HepG2 (cell line): ENCODE data around the gene YTHDF1. TPM values are rescaled to one million over a fixed set of nuclear protein-coding genes. Genes with fewer than 3 reads are reported as not detected.

Experiments
- ATAC-seq: fragments of 200-7000 bp; cut with Tn5 transposase; 3 replicates; pipeline ENCODE4 v1.9.1; 2020; ENCODE audit warnings: mild to moderate bottlenecking, moderate library complexity
- BruUV-seq: library from RNA; stranded (reverse); fragments of 400-500 nt; replicated peaks from 2 replicates; lab custom pipeline; 2021; lab: Mats Ljungman, UMichigan
- CTCF ChIA-PET: fragments of 300-600 bp; formaldehyde crosslinking; extraction: SDS; loops from one replicate; lab custom pipeline; 2021; ENCODE audit warnings: low total read pairs, inconsistent platforms, low intra/inter-chr PET ratio; lab: Yijun Ruan, JAX
- POLR2A ChIA-PET: fragments of 350-600 bp; sonication (Branson Sonifier 250); formaldehyde crosslinking; loops from one replicate; lab custom pipeline; 2020; ENCODE audit warnings: antibody characterized with exemption, inconsistent platforms; lab: Yijun Ruan, JAX
- DNase-seq: peaks from one replicate; pipeline ENCODE4 v3.0.0-alpha.2; 2015; ENCODE audit warnings: low spot score
- FAIRE-seq: peaks from 3 replicates; lab custom pipeline; 2011; peaks lifted over from hg19 to GRCh38; lab: Jason Lieb, UNC
- H2AFZ ChIP-seq: one replicate; pipeline ENCODE4 v1.6.1; 2011; ENCODE audit warnings: low read length, inconsistent platforms
- H3K27ac ChIP-seq: fragments of 300-600 bp; 3 replicates; pipeline ENCODE4 v1.8.0; 2011; ENCODE audit warnings: mixed run types, mild to moderate bottlenecking, mixed read lengths, low read length, inconsistent platforms; ENCODE audit not compliant: insufficient read depth; ENCODE audit errors: extremely low read length
- H3K27me3 ChIP-seq, 2 experiments: fragments of 200-600 bp in 1 of 2; 2 replicates in 1 of 2; 3 replicates in 1 of 2; pipeline versions ENCODE4 v1.6.0 to v1.8.0; 2011; ENCODE audit warnings: low read length in 2 of 2, mild to moderate bottlenecking in 2 of 2, moderate library complexity in 2 of 2, inconsistent platforms in 1 of 2; ENCODE audit not compliant: insufficient read depth in 2 of 2, control insufficient read depth in 1 of 2
- H3K36me3 ChIP-seq, 2 experiments: fragments of 200-600 bp in 1 of 2; replicated peaks in 1 of 2; 2 replicates in 1 of 2; 3 replicates in 1 of 2; pipeline versions ENCODE4 v1.5.1 to v1.8.0; 2011; ENCODE audit warnings: low read length in 2 of 2, inconsistent platforms in 1 of 2; ENCODE audit not compliant: insufficient read depth in 2 of 2, control insufficient read depth in 1 of 2
- H3K4me1 ChIP-seq: 2 replicates; pipeline ENCODE4 v1.5.1; 2012; ENCODE audit warnings: low read length, inconsistent platforms; ENCODE audit not compliant: insufficient read depth
- H3K4me2 ChIP-seq: 2 replicates; pipeline ENCODE4 v1.6.0; 2011; ENCODE audit warnings: low read depth, low read length, inconsistent platforms
- H3K4me3 ChIP-seq, 3 experiments: fragments of 200-600 bp in 1 of 3; sonication (generic), shearing (Covaris generic) in 1 of 3; replicated peaks in 1 of 3; 2 replicates each; pipeline ENCODE4 v1.5.1; 2011 to 2016; ENCODE audit warnings: low read length in 3 of 3, inconsistent platforms in 2 of 3, low read depth in 2 of 3, mild to moderate bottlenecking in 2 of 3, control low read depth in 1 of 3, mixed read lengths in 1 of 3; ENCODE audit not compliant: insufficient read depth in 1 of 3
- H3K79me2 ChIP-seq: one replicate; pipeline ENCODE4 v1.6.1; 2011; ENCODE audit warnings: low read length, inconsistent platforms; ENCODE audit not compliant: insufficient read depth
- H3K9ac ChIP-seq: 2 replicates; pipeline ENCODE4 v1.6.0; 2011; ENCODE audit warnings: mild to moderate bottlenecking, low read depth, low read length, inconsistent platforms; ENCODE audit not compliant: insufficient read depth
- H3K9me3 ChIP-seq: 2 replicates; pipeline ENCODE4 v1.5.1; 2012; ENCODE audit warnings: mild to moderate bottlenecking, low read length
- H4K20me1 ChIP-seq: 2 replicates; pipeline ENCODE4 v1.6.0; 2011; ENCODE audit warnings: inconsistent platforms, mild to moderate bottlenecking, low read length, moderate library complexity; ENCODE audit not compliant: insufficient read depth
- CCAR2 ChIP-seq: fragments of 200-400 bp; formaldehyde crosslinking; optimal IDR thresholded peaks from 2 replicates; pipeline ENCODE3; 2018; ENCODE audit warnings: low read depth, mild to moderate bottlenecking, low read length, moderate library complexity
- DMAP1 ChIP-seq: IDR thresholded peaks from 2 replicates; pipeline ENCODE4 v1.6.1; 2016
- ETV6 ChIP-seq: sonication (generic); formaldehyde crosslinking; conservative IDR thresholded peaks from 2 replicates; pipeline ENCODE4 v1.4.0; 2020; ENCODE audit warnings: missing genetic modification reagents
- EZH2 ChIP-seq: conservative IDR thresholded peaks from 2 replicates; pipeline ENCODE4 v1.6.1; 2012; ENCODE audit warnings: mild to moderate bottlenecking, low read depth, low read length, moderate library complexity
- HDAC2 ChIP-seq: sonication (generic); formaldehyde crosslinking; IDR thresholded peaks from 2 replicates; pipeline ENCODE4 v1.4.0; 2020; ENCODE audit warnings: missing genetic modification reagents
- HHEX ChIP-seq: IDR thresholded peaks from 2 replicates; pipeline ENCODE4 v1.6.1; 2016; ENCODE audit warnings: control low read depth
- IRF2 ChIP-seq: IDR thresholded peaks from 2 replicates; pipeline ENCODE4 v1.6.1; 2018; ENCODE audit warnings: missing genetic modification reagents, missing compliant biosample characterization
- JDP2 ChIP-seq: sonication (generic); formaldehyde crosslinking; IDR thresholded peaks from 2 replicates; pipeline ENCODE4 v1.8.1; 2022; ENCODE audit warnings: missing genetic modification reagents, borderline replicate concordance
- PAX8 ChIP-seq: sonication (generic); formaldehyde crosslinking; IDR thresholded peaks from 2 replicates; pipeline ENCODE4 v1.8.0; 2022; ENCODE audit warnings: mild to moderate bottlenecking, missing genetic modification reagents, borderline replicate concordance
- PCBP2 ChIP-seq: fragments of 200-400 bp; formaldehyde crosslinking; optimal IDR thresholded peaks from 2 replicates; pipeline ENCODE3; 2018; ENCODE audit warnings: low read length, low read depth; ENCODE audit not compliant: poor library complexity, severe bottlenecking
- SATB2 ChIP-seq: sonication (generic); formaldehyde crosslinking; IDR thresholded peaks from 2 replicates; pipeline ENCODE4 v1.5.0; 2020; ENCODE audit warnings: missing genetic modification reagents
- SP2 ChIP-seq: sonication (generic); formaldehyde crosslinking; IDR thresholded peaks from 2 replicates; pipeline ENCODE4 v1.5.1; 2020; ENCODE audit warnings: mild to moderate bottlenecking, missing genetic modification reagents
- ZNF136 ChIP-seq: sonication (generic); formaldehyde crosslinking; IDR thresholded peaks from 2 replicates; pipeline ENCODE4 v1.8.1; 2022; ENCODE audit warnings: low read depth, mild to moderate bottlenecking, moderate library complexity, missing genetic modification reagents
- ZNF234 ChIP-seq: sonication (generic); formaldehyde crosslinking; conservative IDR thresholded peaks from 2 replicates; pipeline ENCODE4 v1.5.1; 2020; ENCODE audit warnings: mild to moderate bottlenecking, missing genetic modification reagents
- ZNF441 ChIP-seq: sonication (generic); formaldehyde crosslinking; IDR thresholded peaks from 2 replicates; pipeline ENCODE4 v1.7.0; 2021; ENCODE audit warnings: missing genetic modification reagents, borderline replicate concordance
- ZNF446 ChIP-seq: sonication (generic); formaldehyde crosslinking; IDR thresholded peaks from 2 replicates; pipeline ENCODE4 v1.5.0; 2020; ENCODE audit warnings: mild to moderate bottlenecking, missing genetic modification reagents
- ZNF510 ChIP-seq: sonication (generic); formaldehyde crosslinking; IDR thresholded peaks from 2 replicates; pipeline ENCODE4 v1.4.0; 2020; ENCODE audit warnings: low read depth, mild to moderate bottlenecking, missing genetic modification reagents
- ZNF616 ChIP-seq: sonication (generic); formaldehyde crosslinking; IDR thresholded peaks from 2 replicates; pipeline ENCODE4 v1.5.0; 2020; ENCODE audit warnings: low read depth, mild to moderate bottlenecking, missing genetic modification reagents
- ZNF652 ChIP-seq: IDR thresholded peaks from 2 replicates; pipeline ENCODE4 v1.6.1; 2016; ENCODE audit warnings: low read depth, borderline replicate concordance
- WGBS: methylation state at CpG from one replicate; pipeline ENCODE4 v1.1.6; 2017; ENCODE audit warnings: low lambda C conversion rate; 5-methylcytosine and 5-hydroxymethylcytosine counted together
- in situ Hi-C: cut with HindIII; loops from 2 replicates; pipeline ENCODE4 v1.10.0; 2017; ENCODE audit warnings: low pct_unique_long_range_greater_than_20kb; ENCODE audit not compliant: extremely low pct_ligation_motif_present
- intact Hi-C: fragments of 100-400 bp; cut with micrococcal nuclease; formaldehyde crosslinking; loops from one replicate; pipeline ENCODE4 v1.10.0; 2022; ENCODE audit not compliant: unreplicated experiment
- polyA plus RNA-seq, 8 experiments: library from polyadenylated mRNA; depleted of rRNA in 3 of 8; stranded (reverse) in 7 of 8; unstranded in 1 of 8; fragments of >200 nt; fragmentation: Illumina TruSeq in 4 of 8; extraction: Trizol in 4 of 8; gene quantifications; 2 replicates each; pipeline versions ENCODE4 v1.2.1 to v1.2.3, GENCODE V29; 2011 to 2016; ENCODE audit warnings: low read depth in 4 of 8, missing spikeins in 1 of 8, mixed read lengths in 1 of 8; ENCODE audit not compliant: insufficient read depth in 1 of 8
- total RNA-seq, 5 experiments: library from RNA; depleted of rRNA; stranded (reverse); fragments of >200 nt; fragmentation: Illumina TruSeq; extraction: Trizol; gene quantifications; 2 replicates each; pipeline ENCODE4 v1.2.3, GENCODE V29; 2016; ENCODE audit warnings: low read depth in 1 of 5
- TF ChIP-seq, protein P1 (sequence below): sonication (generic); formaldehyde crosslinking; IDR thresholded peaks from 2 replicates; pipeline ENCODE4 v1.4.0; 2020; ENCODE audit warnings: missing genetic modification reagents
- TF ChIP-seq, protein P2 (sequence below): sonication (generic); formaldehyde crosslinking; IDR thresholded peaks from 2 replicates; pipeline ENCODE4 v1.5.1; 2020; ENCODE audit warnings: missing genetic modification reagents, mild to moderate bottlenecking, borderline replicate concordance
- TF ChIP-seq, protein P3 (sequence below): sonication (generic); formaldehyde crosslinking; conservative IDR thresholded peaks from 2 replicates; pipeline ENCODE4 v1.8.0; 2022; ENCODE audit warnings: missing genetic modification reagents
- TF ChIP-seq, protein P4 (sequence below): sonication (generic); formaldehyde crosslinking; IDR thresholded peaks from 2 replicates; pipeline ENCODE4 v1.8.0; 2022; ENCODE audit warnings: mild to moderate bottlenecking, missing genetic modification reagents, moderate library complexity

Gene YTHDF1
- total and polyA plus RNA-seq, 2 of the 13 experiments (the other 11 are each of a cell fraction or from before 2014, with no cell fraction given) = 34.5 to 37.7 TPM

DNA sequence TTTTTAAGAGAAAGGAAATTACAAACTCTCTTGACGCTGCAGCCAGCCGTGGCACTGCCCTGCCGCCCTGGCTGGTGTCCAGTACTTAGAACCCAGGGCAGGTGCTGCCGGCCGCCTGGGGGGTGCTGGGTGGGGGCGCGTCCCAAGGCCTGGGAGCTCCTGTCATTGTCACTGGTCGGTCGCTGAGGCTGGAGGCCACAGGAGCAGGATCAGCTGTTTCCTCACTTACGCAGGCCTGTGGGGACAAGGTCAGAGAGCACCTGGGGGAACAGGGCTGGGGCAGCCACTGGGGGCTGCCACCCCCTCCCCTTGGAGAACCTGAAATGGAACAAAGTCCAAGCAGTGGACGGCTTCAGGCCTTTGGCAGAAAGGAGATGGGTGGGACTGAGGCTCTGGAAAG lies 25.3 kb upstream of the YTHDF1 start:
- H4K20me1 ChIP-seq = no peaks in the 10 kb centered on the region; the same call in 1 of the 2 replicates
- no peaks in the 10 kb centered on the region for H3K9me3 ChIP-seq
- under 1% methylated on average over 11 of the region's 11 CpGs for WGBS
- no peak for DNase-seq
- intact Hi-C loops = loop anchor here (10.0 kb wide), 1 partner anchor 186 kb away; no protein-coding TSS in a partner anchor
- no peaks in the 10 kb centered on the region for H3K36me3 ChIP-seq
- POLR2A ChIA-PET = interaction anchor here (0.9 kb wide), 1 partner anchor 18 kb away, joined by 3 read pairs; no protein-coding TSS in a partner anchor
- no peaks in the 10 kb centered on the region for H3K79me2 ChIP-seq
- peak overlapping the region; percentile 26; the same call in 1 of the 2 replicates for H3K4me2 ChIP-seq
- peak; percentile 11; the same call in 1 of the 3 replicates for ATAC-seq
- no peak overlapping the region for H3K27ac ChIP-seq
- in situ Hi-C loops = no loop called here
- no TSS peak for BruUV-seq
- CTCF ChIA-PET = no interaction called here
- peak overlapping the region; percentile 2; the same call in 1 of the 2 replicates for H3K9ac ChIP-seq
- FAIRE-seq = no peak
- peaks cover 21 to 76% of the 10 kb centered on the region in 2 experiments for H3K27me3 ChIP-seq
- no peak overlapping the region for H2AFZ ChIP-seq
- peaks cover 30% of the 10 kb centered on the region for H3K4me1 ChIP-seq
- no peak overlapping the region; a peak in 1 of 6 replicates for H3K4me3 ChIP-seq
- TF ChIP-seq, protein P1, sequence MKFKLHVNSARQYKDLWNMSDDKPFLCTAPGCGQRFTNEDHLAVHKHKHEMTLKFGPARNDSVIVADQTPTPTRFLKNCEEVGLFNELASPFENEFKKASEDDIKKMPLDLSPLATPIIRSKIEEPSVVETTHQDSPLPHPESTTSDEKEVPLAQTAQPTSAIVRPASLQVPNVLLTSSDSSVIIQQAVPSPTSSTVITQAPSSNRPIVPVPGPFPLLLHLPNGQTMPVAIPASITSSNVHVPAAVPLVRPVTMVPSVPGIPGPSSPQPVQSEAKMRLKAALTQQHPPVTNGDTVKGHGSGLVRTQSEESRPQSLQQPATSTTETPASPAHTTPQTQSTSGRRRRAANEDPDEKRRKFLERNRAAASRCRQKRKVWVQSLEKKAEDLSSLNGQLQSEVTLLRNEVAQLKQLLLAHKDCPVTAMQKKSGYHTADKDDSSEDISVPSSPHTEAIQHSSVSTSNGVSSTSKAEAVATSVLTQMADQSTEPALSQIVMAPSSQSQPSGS (CRISPR knock-in tag) = no peak
- TF ChIP-seq ETV6 (CRISPR knock-in tag) (no peak), ZNF441 (CRISPR knock-in tag) (no peak), ZNF446 (CRISPR knock-in tag) (no peak), PAX8 (no peak), ZNF510 (CRISPR knock-in tag) (no peak), EZH2 (0 out of 2 replicates have a peak, but pooled peaks have one; percentile 35), JDP2 (CRISPR knock-in tag) (no peak), SP2 (CRISPR knock-in tag) (no peak), SATB2 (CRISPR knock-in tag) (no peak), ZNF234 (CRISPR knock-in tag) (no peak), ZNF136 (no peak), DMAP1 (CRISPR knock-in tag) (no peak), PCBP2 (no peak), ZNF616 (no peak), CCAR2 (no peak), IRF2 (CRISPR knock-in tag) (no peak), HHEX (CRISPR knock-in tag) (no peak), HDAC2 (0 out of 2 replicates have a peak, but pooled peaks have one; percentile 20), ZNF652 (no peak)
- TF ChIP-seq, protein P2, sequence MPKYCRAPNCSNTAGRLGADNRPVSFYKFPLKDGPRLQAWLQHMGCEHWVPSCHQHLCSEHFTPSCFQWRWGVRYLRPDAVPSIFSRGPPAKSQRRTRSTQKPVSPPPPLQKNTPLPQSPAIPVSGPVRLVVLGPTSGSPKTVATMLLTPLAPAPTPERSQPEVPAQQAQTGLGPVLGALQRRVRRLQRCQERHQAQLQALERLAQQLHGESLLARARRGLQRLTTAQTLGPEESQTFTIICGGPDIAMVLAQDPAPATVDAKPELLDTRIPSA (CRISPR knock-in tag) = no peak
- TF ChIP-seq, protein P3, sequence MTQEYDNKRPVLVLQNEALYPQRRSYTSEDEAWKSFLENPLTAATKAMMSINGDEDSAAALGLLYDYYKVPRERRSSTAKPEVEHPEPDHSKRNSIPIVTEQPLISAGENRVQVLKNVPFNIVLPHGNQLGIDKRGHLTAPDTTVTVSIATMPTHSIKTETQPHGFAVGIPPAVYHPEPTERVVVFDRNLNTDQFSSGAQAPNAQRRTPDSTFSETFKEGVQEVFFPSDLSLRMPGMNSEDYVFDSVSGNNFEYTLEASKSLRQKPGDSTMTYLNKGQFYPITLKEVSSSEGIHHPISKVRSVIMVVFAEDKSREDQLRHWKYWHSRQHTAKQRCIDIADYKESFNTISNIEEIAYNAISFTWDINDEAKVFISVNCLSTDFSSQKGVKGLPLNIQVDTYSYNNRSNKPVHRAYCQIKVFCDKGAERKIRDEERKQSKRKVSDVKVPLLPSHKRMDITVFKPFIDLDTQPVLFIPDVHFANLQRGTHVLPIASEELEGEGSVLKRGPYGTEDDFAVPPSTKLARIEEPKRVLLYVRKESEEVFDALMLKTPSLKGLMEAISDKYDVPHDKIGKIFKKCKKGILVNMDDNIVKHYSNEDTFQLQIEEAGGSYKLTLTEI (CRISPR knock-in tag) = no peak
- TF ChIP-seq, protein P4, sequence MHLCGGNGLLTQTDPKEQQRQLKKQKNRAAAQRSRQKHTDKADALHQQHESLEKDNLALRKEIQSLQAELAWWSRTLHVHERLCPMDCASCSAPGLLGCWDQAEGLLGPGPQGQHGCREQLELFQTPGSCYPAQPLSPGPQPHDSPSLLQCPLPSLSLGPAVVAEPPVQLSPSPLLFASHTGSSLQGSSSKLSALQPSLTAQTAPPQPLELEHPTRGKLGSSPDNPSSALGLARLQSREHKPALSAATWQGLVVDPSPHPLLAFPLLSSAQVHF = no peak
